Measurements from ENCODE around the gene ADPRHL1. TPM values are rescaled to one million over a fixed set of nuclear protein-coding genes. Genes with fewer than 3 reads are reported as not detected.

The ADPRHL1 gene
- total RNA-seq, 1 donor = 5.1 TPM

GRCh38 chr13:113412440-113412839 lies 40.8 kb downstream of the ADPRHL1 start:
- Histone ChIP-seq H3K79me2 (ENCODE audit: insufficient read depth, low read length) (no peaks in the 10 kb centered on the region), H3K9me3 (ENCODE audit: low read depth, low read length) (no peaks in the 10 kb centered on the region), H3K27me3 (ENCODE audit: insufficient read depth, low read length) (no peaks in the 10 kb centered on the region), H3K4me1 (ENCODE audit: insufficient read depth, low read length) (peaks cover 27% of the 10 kb centered on the region), H3K36me3 (ENCODE audit: insufficient read depth, low read length) (no peaks in the 10 kb centered on the region), H3K27ac (ENCODE audit: low read depth, low read length) (no peak overlapping the region), H3K4me2 (ENCODE audit: insufficient read depth, low read length) (no peak overlapping the region), H2AFZ (ENCODE audit: low read length) (no peak overlapping the region), H3K4me3 (ENCODE audit: insufficient read depth, low read length) (no peak overlapping the region), H4K20me1 (ENCODE audit: insufficient read depth, low read length) (no peaks in the 10 kb centered on the region)
- peak; percentile 58 for DNase-seq (ENCODE audit: insufficient read length, low spot score, missing footprints)
- no peak for TF ChIP-seq CTCF (IDR thresholded peaks at IDR 0.05; ENCODE audit: extremely low read depth, low read depth, low read length)

- Histone ChIP-seq H3K9me3 (ENCODE audit: low read depth, low read length) (no peaks in the 10 kb centered on the region), H3K79me2 (ENCODE audit: insufficient read depth, low read length) (no peaks in the 10 kb centered on the region), H3K4me2 (ENCODE audit: insufficient read depth, low read length) (peak overlapping the region; percentile 83), H3K4me1 (ENCODE audit: insufficient read depth, low read length) (peaks cover 27% of the 10 kb centered on the region), H3K4me3 (ENCODE audit: insufficient read depth, low read length) (peak overlapping the region; percentile 55), H3K27me3 (ENCODE audit: insufficient read depth, low read length) (no peaks in the 10 kb centered on the region), H4K20me1 (ENCODE audit: insufficient read depth, low read length) (no peaks in the 10 kb centered on the region), H2AFZ (ENCODE audit: low read length) (peak overlapping the region; percentile 73), H3K27ac (ENCODE audit: low read depth, low read length) (peak overlapping the region; percentile 92), H3K36me3 (ENCODE audit: insufficient read depth, low read length) (no peaks in the 10 kb centered on the region)
- no peak for TF ChIP-seq CTCF (IDR thresholded peaks at IDR 0.05; ENCODE audit: extremely low read depth, low read depth, low read length)
- peak; percentile 99 for DNase-seq (ENCODE audit: insufficient read length, low spot score, missing footprints)
Measured at GRCh38 chr13:113411216-113412023, 41.9 kb downstream of the ADPRHL1 start.

GRCh38 chr13:113410472-113411201 lies 42.7 kb downstream of the ADPRHL1 start:
- Histone ChIP-seq H3K36me3 (ENCODE audit: insufficient read depth, low read length) (no peaks in the 10 kb centered on the region), H3K27ac (ENCODE audit: low read depth, low read length) (peak overlapping the region; percentile 92), H3K9me3 (ENCODE audit: low read depth, low read length) (no peaks in the 10 kb centered on the region), H4K20me1 (ENCODE audit: insufficient read depth, low read length) (no peaks in the 10 kb centered on the region), H3K79me2 (ENCODE audit: insufficient read depth, low read length) (no peaks in the 10 kb centered on the region), H3K27me3 (ENCODE audit: insufficient read depth, low read length) (no peaks in the 10 kb centered on the region), H3K4me3 (ENCODE audit: insufficient read depth, low read length) (peak overlapping the region; percentile 55), H3K4me1 (ENCODE audit: insufficient read depth, low read length) (peaks cover 27% of the 10 kb centered on the region), H2AFZ (ENCODE audit: low read length) (peak overlapping the region; percentile 73), H3K4me2 (ENCODE audit: insufficient read depth, low read length) (peak overlapping the region; percentile 83)
- no peak for TF ChIP-seq CTCF (IDR thresholded peaks at IDR 0.05; ENCODE audit: extremely low read depth, low read depth, low read length)
- DNase-seq (ENCODE audit: insufficient read length, low spot score, missing footprints) = peak; percentile 98

- H3K4me3 ChIP-seq (ENCODE audit: insufficient read depth, low read length) = no peak overlapping the region
Measured at GRCh38 chr13:113408562-113408961, 44.7 kb downstream of the ADPRHL1 start.

More at GRCh38 chr13:113408562-113408961, 44.7 kb downstream of the ADPRHL1 start:
- no peaks in the 10 kb centered on the region for H3K36me3 ChIP-seq (ENCODE audit: insufficient read depth, low read length)
- peaks cover 21% of the 10 kb centered on the region for H3K4me1 ChIP-seq (ENCODE audit: insufficient read depth, low read length)
- no peak overlapping the region for H3K4me2 ChIP-seq (ENCODE audit: insufficient read depth, low read length)
- H3K9me3 ChIP-seq (ENCODE audit: low read depth, low read length) = no peaks in the 10 kb centered on the region
- no peaks in the 10 kb centered on the region for H4K20me1 ChIP-seq (ENCODE audit: insufficient read depth, low read length)
- H3K27me3 ChIP-seq (ENCODE audit: insufficient read depth, low read length) = no peaks in the 10 kb centered on the region
- no peak for DNase-seq (ENCODE audit: insufficient read length, low spot score, missing footprints)
- no peak overlapping the region for H3K27ac ChIP-seq (ENCODE audit: low read depth, low read length)
- no peak for TF ChIP-seq CTCF (IDR thresholded peaks at IDR 0.05; ENCODE audit: extremely low read depth, low read depth, low read length)
- no peak overlapping the region for H2AFZ ChIP-seq (ENCODE audit: low read length)
- H3K79me2 ChIP-seq (ENCODE audit: insufficient read depth, low read length) = no peaks in the 10 kb centered on the region

All from osteoblast (primary cell).